NCI-H2196 (cell line): Measurements from ENCODE around the gene DKKL1.

Experiments
- DNase-seq: peaks from one replicate; lab custom pipeline; 2025; ENCODE audit not compliant: unreplicated experiment; lab: John Stamatoyannopoulos, UW

Gene DKKL1

GRCh38 chr19:49418511-49418910, 54.8 kb downstream of the DKKL1 start:
- DNase-seq = no peak

- DNase-seq = no peak
Measured at GRCh38 chr19:49419173-49419572, 55.5 kb downstream of the DKKL1 start.

- no peak for DNase-seq
Measured at GRCh38 chr19:49420227-49420626, 56.5 kb downstream of the DKKL1 start.

GRCh38 chr19:49421039-49421877, 57.6 kb downstream of the DKKL1 start:
- peak; percentile 94 for DNase-seq

- no peak for DNase-seq
Measured at GRCh38 chr19:49421878-49422202, 58.2 kb downstream of the DKKL1 start.

- DNase-seq = peak; percentile 70
Measured at GRCh38 chr19:49422407-49423070, 58.9 kb downstream of the DKKL1 start.

- DNase-seq = no peak
Measured at GRCh38 chr19:49423071-49423984, 59.7 kb downstream of the DKKL1 start, which contains the start of gene PTH2. TSS of gene PTH2 (minus strand) at chr19:49423441. CDS start at chr19:49423339, 102 bp downstream.

GRCh38 chr19:49423985-49424303, 60.3 kb downstream of the DKKL1 start:
- DNase-seq = no peak
